K562 (cell line): ENCODE measurements around the gene MAZ. TPM values are rescaled to one million over a fixed set of nuclear protein-coding genes. Genes with fewer than 3 reads are reported as not detected.

ENCODE experiments used
- BHLHE40 ChIP-seq: IDR thresholded peaks from 2 replicates; pipeline ENCODE4 v1.6.1; 2011; ENCODE audit warnings: low read length, improper control_type of control experiment
- ELF1 ChIP-seq: fragments of 200-800 bp; sonication (Bioruptor generic); IDR thresholded peaks from 2 replicates; pipeline ENCODE4 v1.6.1; 2016; ENCODE audit warnings: missing genetic modification characterization, missing compliant biosample characterization
- ESRRB ChIP-seq: fragments of 250-450 bp; sonication (Bioruptor Pico); IDR thresholded peaks from 2 replicates; pipeline ENCODE4 v1.5.0; 2020; ENCODE audit warnings: mild to moderate bottlenecking, moderate library complexity, borderline replicate concordance
- GTF3C2 ChIP-seq: IDR thresholded peaks from 3 replicates; pipeline ENCODE4 v1.6.1; 2011; ENCODE audit warnings: borderline replicate concordance, mild to moderate bottlenecking, moderate library complexity; ENCODE audit not compliant: insufficient read length; ENCODE audit errors: extremely low read depth
- HDGF ChIP-seq: fragments of 450-650 bp; IDR thresholded peaks from 2 replicates; pipeline ENCODE4 v1.6.1; 2016
- IRF9 ChIP-seq: fragments of 450-650 bp; IDR thresholded peaks from 2 replicates; pipeline ENCODE4 v1.6.1; 2016; ENCODE audit warnings: missing biosample characterization, missing genetic modification characterization
- LEF1 ChIP-seq: fragments of 450-650 bp; IDR thresholded peaks from 2 replicates; pipeline ENCODE4 v1.6.1; 2016; ENCODE audit warnings: mild to moderate bottlenecking
- NFIX ChIP-seq: fragments of 250-450 bp; sonication (Bioruptor Pico); IDR thresholded peaks from 2 replicates; pipeline ENCODE4 v1.4.0; 2020; ENCODE audit warnings: low read depth, mild to moderate bottlenecking, moderate library complexity
- PBX2 ChIP-seq, 2 experiments: IDR thresholded peaks in 1 of 2; conservative IDR thresholded peaks in 1 of 2; 2 replicates each; pipeline ENCODE4 v1.6.1; 2016; ENCODE audit warnings: low read depth in 2 of 2, mild to moderate bottlenecking in 1 of 2, missing compliant biosample characterization in 1 of 2, missing genetic modification characterization in 1 of 2, moderate library complexity in 1 of 2
- PRMT5 ChIP-seq: sonication (generic); formaldehyde crosslinking; IDR thresholded peaks from 2 replicates; pipeline ENCODE4 v1.5.0; 2020; ENCODE audit warnings: missing genetic modification reagents
- SAFB ChIP-seq: fragments of 200-400 bp; formaldehyde crosslinking; IDR thresholded peaks from 2 replicates; pipeline ENCODE4 v1.6.1; 2017; ENCODE audit warnings: low read depth, low read length, borderline replicate concordance
- TEAD4 ChIP-seq, 2 experiments: sonication (generic) in 1 of 2; formaldehyde crosslinking in 1 of 2; IDR thresholded peaks; 2 replicates each; pipeline versions ENCODE4 v1.6.1 to v1.8.0; 2012 to 2022; ENCODE audit warnings: borderline replicate concordance in 1 of 2, inconsistent platforms in 1 of 2, low read length in 1 of 2, mild to moderate bottlenecking in 1 of 2, missing genetic modification reagents in 1 of 2
- ZC3H11A ChIP-seq: IDR thresholded peaks from 2 replicates; pipeline ENCODE4 v1.6.1; 2012; ENCODE audit warnings: low read depth, low read length, improper control_type of control experiment
- ZNF121 ChIP-seq: sonication (generic); formaldehyde crosslinking; conservative IDR thresholded peaks from 2 replicates; pipeline ENCODE4 v1.8.0; 2022; ENCODE audit warnings: missing genetic modification reagents
- ZNF3 ChIP-seq: fragments of 250-450 bp; sonication (Bioruptor Pico); IDR thresholded peaks from 2 replicates; pipeline ENCODE4 v1.5.0; 2021; ENCODE audit warnings: mild to moderate bottlenecking, moderate library complexity
- ZNF583 ChIP-seq: fragments of 250-450 bp; sonication (Bioruptor Pico); IDR thresholded peaks from 2 replicates; pipeline ENCODE4 v1.4.0; 2020
- polyA plus RNA-seq, 8 experiments: library from polyadenylated mRNA; depleted of rRNA in 4 of 8; stranded (reverse) in 5 of 8; unstranded in 3 of 8; fragments of >200 nt; fragmentation: Nextera tagmentation in 2 of 8; fragmentation: Illumina TruSeq in 1 of 8; extraction: Ambion mirVana in 2 of 8; extraction: Trizol in 1 of 8; gene quantifications; 2 replicates each; pipeline versions ENCODE4 v1.2.1 to v1.2.3, GENCODE V29; 2011 to 2014; ENCODE audit warnings: inconsistent platforms in 1 of 8, missing spikeins in 1 of 8
- total RNA-seq, 7 experiments: library from RNA; depleted of rRNA in 6 of 7; stranded (reverse); fragments of >200 nt in 6 of 7; fragmentation: Illumina TruSeq in 2 of 7; extraction: Trizol in 2 of 7; gene quantifications; 2 replicates each; pipeline versions ENCODE4 v1.2.1 to v1.2.3, GENCODE V29; 2011 to 2021; ENCODE audit warnings: low replicate concordance in 1 of 7

MAZ gene
- total and polyA plus RNA-seq, 9 of the 15 experiments (the other 6 are each of a cell fraction or from before 2014, with no cell fraction given), result 45.4 to 532 (median 250) TPM

DNA sequence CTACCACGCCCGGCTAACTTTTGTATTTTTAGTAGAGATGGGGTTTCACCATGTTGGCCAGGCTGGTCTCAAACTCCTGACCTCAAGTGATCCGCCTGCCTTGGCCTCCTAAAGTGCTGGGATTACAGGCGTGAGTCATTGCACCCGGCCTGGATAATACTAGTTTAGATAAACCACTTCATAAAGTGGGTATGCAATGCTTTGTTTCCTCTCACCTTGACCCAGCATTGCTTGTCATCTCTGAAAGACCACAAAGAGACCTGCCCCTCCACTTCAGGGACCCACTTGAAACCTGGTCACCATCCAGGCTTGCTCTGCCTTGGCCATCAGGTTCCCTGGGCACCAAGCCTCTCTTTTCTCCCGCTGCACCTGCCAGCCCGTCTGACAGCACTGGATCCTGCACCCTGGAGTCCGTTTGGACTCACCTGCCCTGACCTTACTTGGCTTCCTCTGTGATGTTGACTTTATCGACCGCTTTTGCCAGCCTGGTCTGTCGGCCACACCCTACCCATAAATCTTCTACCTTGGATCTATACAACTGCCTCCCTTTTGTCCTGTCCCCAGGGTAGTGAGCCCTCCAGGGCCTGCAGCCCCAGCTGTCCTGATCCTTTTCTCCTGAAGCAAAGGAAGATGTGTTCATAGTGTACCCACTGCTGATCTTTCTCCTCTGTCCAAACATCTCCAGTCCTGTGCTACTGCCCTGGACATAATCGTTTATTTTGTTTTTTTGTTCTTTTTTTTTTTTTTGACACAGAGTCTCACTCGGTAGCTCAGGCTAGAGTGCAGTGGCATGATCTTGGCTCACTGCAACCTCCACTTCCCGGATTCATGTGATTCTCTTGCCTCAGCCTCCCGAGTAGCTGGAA is 40.9 kb upstream of the MAZ start (continued):
- TF ChIP-seq ZC3H11A (no peak), ZNF583 (CRISPR knock-in tag) (no peak), ZNF3 (CRISPR knock-in tag) (no peak), SAFB (no peak), LEF1 (no peak), PRMT5 (no peak), NFIX (no peak), ZNF121 (no peak), TEAD4 (IDR thresholded peaks at IDR 0.05; ENCODE audit: low read length) (no peak), TEAD4 (CRISPR knock-in tag; IDR thresholded peaks at IDR 0.05; ENCODE audit: borderline replicate concordance) (no peak), BHLHE40 (no peak), IRF9 (no peak), ELF1 (tag) (no peak), ESRRB (CRISPR knock-in tag) (no peak), HDGF (no peak), PBX2 (CRISPR knock-in tag; IDR thresholded peaks at IDR 0.05; ENCODE audit: low read depth) (no peak), PBX2 (tag; conservative IDR thresholded peaks at IDR 0.05; ENCODE audit: low read depth) (peak; percentile 84), GTF3C2 (no peak)
